GM12872 (cell line): ENCODE measurements around the gene PIGL.
A peak's percentile ranks its signal among the peaks of the same experiment; 100 is the strongest.

Experiments used
- TF ChIP-seq, protein P1 (sequence below): IDR thresholded peaks from 3 replicates; pipeline ENCODE4 v1.5.1; 2011; ENCODE audit warnings: low read depth, mild to moderate bottlenecking, low read length, moderate library complexity; ENCODE audit not compliant: insufficient read depth

PIGL gene

DNA sequence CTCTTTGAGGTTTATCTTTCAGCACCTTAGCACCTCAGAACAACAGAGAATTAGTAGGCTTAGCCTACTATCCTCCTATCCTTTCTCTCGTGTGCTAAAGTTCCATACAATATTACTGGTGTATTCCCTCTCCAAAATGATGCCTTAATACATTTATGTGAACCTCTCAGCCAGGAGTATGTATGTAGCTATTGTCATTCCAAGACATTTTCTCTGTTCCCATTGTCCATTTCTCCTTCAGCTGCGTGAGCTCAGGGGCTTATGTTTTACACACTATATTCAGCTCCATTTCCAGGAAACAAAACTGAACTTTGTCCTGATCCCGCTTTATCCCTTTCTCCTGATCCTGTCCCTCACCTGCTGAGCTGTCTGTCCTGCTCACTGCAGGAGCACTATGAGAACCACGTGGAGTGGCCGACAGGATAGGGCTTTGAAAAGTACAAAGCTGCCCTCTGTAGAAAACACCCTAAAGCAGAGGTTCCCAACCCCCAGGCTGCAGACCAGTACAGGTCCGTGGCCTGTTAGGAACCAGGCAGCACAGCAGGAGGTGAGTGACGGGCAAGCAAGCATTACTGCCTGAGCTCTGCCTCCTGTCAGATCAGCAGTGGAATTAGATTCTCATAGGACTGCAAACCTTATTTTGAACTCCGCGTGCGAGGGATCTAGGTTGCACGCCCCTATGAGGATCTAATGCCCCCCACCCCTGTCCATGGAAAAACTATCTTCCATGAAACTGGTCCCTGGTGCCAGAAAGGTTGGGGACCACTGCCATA is 80.5 kb downstream of the PIGL start:
- TF ChIP-seq, protein P1, sequence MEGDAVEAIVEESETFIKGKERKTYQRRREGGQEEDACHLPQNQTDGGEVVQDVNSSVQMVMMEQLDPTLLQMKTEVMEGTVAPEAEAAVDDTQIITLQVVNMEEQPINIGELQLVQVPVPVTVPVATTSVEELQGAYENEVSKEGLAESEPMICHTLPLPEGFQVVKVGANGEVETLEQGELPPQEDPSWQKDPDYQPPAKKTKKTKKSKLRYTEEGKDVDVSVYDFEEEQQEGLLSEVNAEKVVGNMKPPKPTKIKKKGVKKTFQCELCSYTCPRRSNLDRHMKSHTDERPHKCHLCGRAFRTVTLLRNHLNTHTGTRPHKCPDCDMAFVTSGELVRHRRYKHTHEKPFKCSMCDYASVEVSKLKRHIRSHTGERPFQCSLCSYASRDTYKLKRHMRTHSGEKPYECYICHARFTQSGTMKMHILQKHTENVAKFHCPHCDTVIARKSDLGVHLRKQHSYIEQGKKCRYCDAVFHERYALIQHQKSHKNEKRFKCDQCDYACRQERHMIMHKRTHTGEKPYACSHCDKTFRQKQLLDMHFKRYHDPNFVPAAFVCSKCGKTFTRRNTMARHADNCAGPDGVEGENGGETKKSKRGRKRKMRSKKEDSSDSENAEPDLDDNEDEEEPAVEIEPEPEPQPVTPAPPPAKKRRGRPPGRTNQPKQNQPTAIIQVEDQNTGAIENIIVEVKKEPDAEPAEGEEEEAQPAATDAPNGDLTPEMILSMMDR = no peak

DNA sequence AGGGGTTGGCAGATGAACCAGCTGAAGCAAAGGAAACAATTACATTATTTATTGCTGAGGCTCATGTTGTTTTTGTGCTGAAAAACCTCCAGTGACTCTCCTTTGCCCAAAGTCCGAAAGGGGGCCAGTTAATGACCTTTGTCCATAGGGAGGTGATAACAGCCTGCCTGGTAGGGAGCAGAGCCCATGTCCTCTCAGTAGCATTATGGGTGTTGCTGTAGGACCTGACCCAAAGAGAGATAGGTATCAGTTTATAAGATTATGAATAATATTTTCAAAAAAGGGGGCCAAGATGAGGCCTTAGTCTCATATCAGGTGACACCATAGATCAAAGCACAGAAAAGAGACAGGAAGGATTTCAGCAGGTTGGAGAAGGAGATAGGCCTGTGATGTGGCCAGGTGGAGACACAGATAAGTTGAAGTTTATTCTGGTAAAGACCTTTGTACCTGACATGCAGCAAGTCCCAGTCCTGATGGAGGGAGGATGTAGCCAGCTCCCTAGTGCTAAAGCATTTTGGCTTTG is 81.2 kb downstream of the PIGL start:
- TF ChIP-seq, protein P1 = no peak

DNA sequence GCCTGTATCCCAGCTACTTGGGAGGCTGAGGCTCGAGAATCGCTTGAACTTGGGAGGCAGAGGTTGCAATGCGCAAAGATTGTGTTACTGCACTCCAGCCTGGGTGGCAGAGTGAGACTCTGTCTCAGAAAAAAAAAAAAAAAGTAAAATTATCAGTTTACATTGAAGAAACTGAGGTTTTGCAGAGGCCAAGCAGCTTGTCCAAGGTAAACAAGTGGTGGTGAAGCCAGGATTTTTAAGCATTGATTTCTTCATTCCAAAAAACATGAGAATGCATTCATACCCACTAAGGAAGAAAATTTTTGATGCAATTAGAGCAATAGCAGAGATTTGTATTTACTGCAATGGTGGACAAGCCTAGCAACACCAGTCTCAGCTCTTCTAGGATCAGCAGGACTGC is 83.5 kb downstream of the PIGL start:
- TF ChIP-seq, protein P1 = no peak

DNA sequence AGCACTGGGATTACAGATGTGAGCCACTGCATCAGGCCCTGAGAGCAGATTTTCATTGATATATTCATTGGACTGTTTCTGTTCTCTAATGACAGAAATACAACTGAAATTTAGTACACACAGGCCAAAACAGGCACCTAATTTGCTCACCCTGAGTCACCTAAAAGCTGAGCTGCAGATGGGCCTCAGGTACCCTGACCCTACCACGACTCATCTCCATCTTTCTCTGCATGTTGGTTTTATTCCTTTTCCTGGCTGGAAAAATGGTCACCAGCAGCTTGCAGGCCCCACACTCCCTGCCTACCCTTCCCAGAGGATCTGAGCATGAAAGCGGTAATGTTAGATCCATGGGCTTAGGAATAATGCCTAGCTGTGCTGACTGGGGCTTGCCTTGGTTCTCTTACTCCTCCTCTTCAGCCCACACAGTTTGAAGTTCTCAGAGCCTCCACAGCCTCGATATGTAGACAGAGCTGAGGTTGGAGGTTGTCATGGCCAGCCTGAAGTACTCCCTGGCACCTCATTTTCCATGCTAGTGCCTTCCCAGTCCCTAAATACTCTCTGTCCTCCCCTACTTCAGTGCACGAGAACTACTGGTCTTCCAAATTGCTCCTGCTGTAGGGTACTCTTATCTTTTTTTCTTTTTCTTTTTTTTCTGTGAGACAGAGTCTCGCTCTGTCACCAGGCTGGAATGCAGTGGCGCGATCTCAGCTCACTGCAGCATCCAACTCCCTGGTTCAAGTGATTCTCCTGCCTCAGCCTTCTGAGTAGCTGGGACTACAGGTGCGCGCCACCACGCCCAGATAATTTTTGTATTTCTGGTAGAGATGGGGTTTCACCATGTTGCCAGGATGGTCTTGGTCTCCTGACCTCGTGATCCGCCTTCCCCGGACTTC is 85.2 kb downstream of the PIGL start:
- TF ChIP-seq, protein P1 = no peak

DNA sequence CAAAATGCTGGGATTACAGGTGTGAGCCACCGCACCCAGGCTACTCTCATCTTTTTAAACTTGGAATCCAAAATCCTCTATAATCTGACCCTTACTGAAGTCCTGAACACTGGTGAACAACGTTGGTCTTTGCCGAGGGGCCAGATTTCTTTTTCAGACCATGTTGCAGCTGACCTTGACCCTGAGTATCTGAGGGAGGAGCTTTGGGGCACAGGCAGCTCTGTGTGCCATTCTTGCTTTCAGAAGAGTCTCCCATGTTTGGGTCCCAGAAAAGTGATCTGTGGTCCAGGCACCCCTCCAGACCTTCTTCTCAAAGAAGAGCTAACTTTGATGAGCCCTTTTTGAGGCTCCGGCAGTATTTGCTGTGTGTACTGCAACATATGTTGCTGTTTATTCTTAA is 85.8 kb downstream of the PIGL start:
- TF ChIP-seq, protein P1 = no peak

DNA sequence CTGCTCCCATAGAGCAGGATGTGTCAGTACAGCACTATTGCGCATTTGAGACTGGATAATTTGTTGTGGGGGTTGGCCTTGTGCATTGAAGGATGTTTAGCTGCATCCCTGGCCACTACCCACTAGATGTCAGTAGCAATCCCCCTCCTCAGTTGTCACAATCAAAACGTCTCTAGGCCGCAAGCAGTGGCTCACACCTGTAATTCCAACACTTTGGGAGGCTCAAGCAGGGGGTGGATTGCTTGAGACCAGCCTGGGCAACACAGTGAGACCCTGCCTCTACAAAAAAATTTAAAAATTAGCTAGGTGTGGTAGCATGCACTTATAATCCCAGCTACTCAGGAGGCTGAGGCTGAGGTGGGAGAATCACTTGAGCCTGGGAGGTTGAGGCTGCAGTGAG is 87.8 kb downstream of the PIGL start:
- TF ChIP-seq, protein P1 = peak; percentile 74

DNA sequence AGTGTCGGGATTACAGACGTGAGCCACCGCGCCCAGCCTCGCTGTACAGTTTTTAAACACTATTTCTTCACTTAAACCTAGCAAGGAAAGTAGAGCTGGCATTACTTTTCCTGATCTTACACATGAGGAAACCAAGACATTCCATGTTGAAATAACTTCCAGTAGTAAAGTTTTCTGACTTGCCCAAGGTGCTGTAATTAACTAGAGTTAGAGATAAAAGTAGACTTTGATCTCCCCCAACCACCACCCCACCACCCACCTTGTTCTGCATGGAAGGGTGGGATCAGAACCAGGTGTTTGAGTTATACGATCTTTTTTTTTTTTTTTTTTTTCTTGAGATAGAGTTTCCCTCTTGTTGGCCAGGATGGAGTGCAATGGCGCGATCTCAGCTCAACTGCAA is 89.2 kb downstream of the PIGL start:
- TF ChIP-seq, protein P1 = no peak
